Spleen (tissue), 7 donors: ENCODE data around the gene ASPN.

Experiments used
- CTCF ChIP-seq, 11 experiments: fragments of 200-600 bp in 7 of 11; fragments of 450-650 bp in 4 of 11; sonication (generic) in 4 of 11; IDR thresholded peaks in 8 of 11; conservative IDR thresholded peaks in 3 of 11; 1 replicate in 7 of 11; 2 replicates in 4 of 11; pipeline versions ENCODE4 v1.4.0 to v1.8.0; 2016 to 2021; ENCODE audit warnings: antibody characterized with exemption in 11 of 11, inconsistent platforms in 4 of 11, mild to moderate bottlenecking in 1 of 11
- POLR2AphosphoS5 ChIP-seq, 3 donors: sonication (generic); formaldehyde crosslinking; IDR thresholded peaks; one replicate each; pipeline ENCODE4 v1.5.1; 2017; ENCODE audit warnings: antibody characterized with exemption in 3 of 3
- donor health status: DM: no; HTN: no; CAD: no; lungs with moderate emphysema.
- donor health status: DM: no; HTN: no; CAD: no.
- donor health status: DM: no; HTN: no; CAD: no.

- no peak for TF ChIP-seq CTCF (IDR thresholded peaks at IDR 0.05 in 8 of 11, conservative IDR thresholded peaks at IDR 0.05 in 3 of 11)
- no peak for TF ChIP-seq POLR2AphosphoS5 (IDR thresholded peaks at IDR 0.05)
Observed at GRCh38 chr9:92425474-92425873, 56.8 kb downstream of the ASPN start.
